Muscle of arm (tissue), 12 donors: ENCODE results near the gene SHCBP1. TPM values are rescaled to one million over a fixed set of nuclear protein-coding genes. Genes with fewer than 3 reads are reported as not detected.

Experiments used
- polyA plus RNA-seq, 12 donors: library from polyadenylated mRNA; unstranded; fragments of 120-200 nt; gene quantifications; one replicate each; pipeline ENCODE4 v1.2.1, GENCODE V29; 2013; ENCODE audit not compliant: insufficient read length in 12 of 12

Gene SHCBP1
- polyA plus RNA-seq, 12 donors, result 3.0 to 15.5 (median 9.8) TPM; not detected in 1

Other genes with a start within 250 kb of the SHCBP1 start
- gene VPS35, start 67.8 kb upstream of the SHCBP1 start, polyA plus RNA-seq, result 100 to 1,000 TPM in 2 of 12 donors, 10 to 100 TPM in 10; 66.1 to 210 (median 88.5) TPM
- gene ORC6, start 68.3 kb upstream of the SHCBP1 start, polyA plus RNA-seq, result 10 to 100 TPM in 9 of 12 donors, 1 to 10 TPM in 2, not detected in 1; 5.9 to 28.6 (median 12.4) TPM
- gene MYLK3, start 127.0 kb upstream of the SHCBP1 start, polyA plus RNA-seq, result 10 to 100 TPM in 9 of 12 donors, 1 to 10 TPM in 2, not detected in 1; 3.4 to 22.2 (median 12.5) TPM
- gene C16orf87, start 209.8 kb upstream of the SHCBP1 start, polyA plus RNA-seq, result 10 to 100 TPM in 11 of 12 donors, not detected in 1; 25.3 to 39.7 (median 28.9) TPM